Adrenal gland (tissue), 12 donors: ENCODE data around the gene OSBPL6. TPM values are rescaled to one million over a fixed set of nuclear protein-coding genes. Genes with fewer than 3 reads are reported as not detected.
A peak's percentile ranks its signal among the peaks of the same experiment; 100 is the strongest.

Experiments used
- DNase-seq, 7 donors: peaks; one replicate each; pipeline ENCODE4 v3.0.0-alpha.2; 2019 to 2020
- H3K27ac ChIP-seq, 5 donors: fragments of 200-600 bp; sonication (generic) in 4 of 5; 1 replicate in 3 of 5; 2 replicates in 2 of 5; pipeline versions ENCODE4 v1.5.1 to v1.8.0; 2016 to 2020; ENCODE audit warnings: mild to moderate bottlenecking in 1 of 5
- H3K27me3 ChIP-seq: fragments of 200-600 bp; 2 replicates; pipeline ENCODE4 v1.8.0; 2021
- H3K36me3 ChIP-seq, 2 donors: fragments of 200-600 bp; replicated peaks in 1 of 2; 1 replicate in 1 of 2; 2 replicates in 1 of 2; pipeline versions ENCODE4 v1.5.1 to v1.8.0; 2018 to 2022
- H3K4me1 ChIP-seq, 2 donors: fragments of 200-600 bp; replicated peaks in 1 of 2; 1 replicate in 1 of 2; 2 replicates in 1 of 2; pipeline versions ENCODE4 v1.5.1 to v1.8.0; 2018 to 2021
- H3K4me3 ChIP-seq, 4 donors: fragments of 200-600 bp; sonication (generic) in 3 of 4; one replicate each; pipeline ENCODE4 v1.5.1; 2016 to 2018
- H3K9me3 ChIP-seq, 3 donors: fragments of 200-600 bp; sonication (generic) in 1 of 3; replicated peaks in 1 of 3; 1 replicate in 2 of 3; 2 replicates in 1 of 3; pipeline versions ENCODE4 v1.5.1 to v1.8.0; 2016 to 2021
- POLR2A ChIP-seq, 2 donors: fragments of 450-650 bp; IDR thresholded peaks; one replicate each; pipeline ENCODE4 v1.6.1; 2017; ENCODE audit warnings: antibody characterized with exemption in 2 of 2, mild to moderate bottlenecking in 2 of 2, moderate library complexity in 1 of 2
- WGBS, 4 donors: extraction: QIAGEN DNeasy Blood & Tissue Kit in 2 of 4; methylation state at CpG; one replicate each; pipeline versions ENCODE4 v1.1.5 to v1.1.7; 2013 to 2017; 5-methylcytosine and 5-hydroxymethylcytosine counted together
- intact Hi-C, 2 donors: fragments of 100-400 bp; cut with DNase I; formaldehyde crosslinking; loops; one replicate each; pipeline versions ENCODE4 v1.14.1 to v1.15.0; 2022 to 2023
- polyA plus RNA-seq, 3 donors: library from polyadenylated mRNA; stranded (reverse); fragments of 200-250 nt in 2 of 3; fragments of 350-450 nt in 1 of 3; fragmentation: Illumina TruSeq in 1 of 3; extraction: RNeasy Lipid Tissue Mini Kit (QIAGEN cat#74804) in 1 of 3; gene quantifications; one replicate each; pipeline ENCODE4 v1.2.3, GENCODE V29; 2013 to 2014
- total RNA-seq, 9 donors: library from RNA; depleted of rRNA in 4 of 9; stranded (reverse); fragments of >200 nt in 4 of 9; fragments of 120-200 nt in 1 of 9; fragmentation: NEBNext Ultra II Directional in 1 of 9; extraction: Animal tissue kit (Norgen Biotek cat#: 25700) in 1 of 9; gene quantifications; one replicate each; pipeline versions ENCODE4 v1.1.0 to v1.2.4, GENCODE V29; 2013 to 2023
- TF ChIP-seq, protein P1 (sequence below), 6 experiments: fragments of 450-650 bp in 4 of 6; fragments of 200-600 bp in 2 of 6; sonication (generic) in 1 of 6; IDR thresholded peaks; 1 replicate in 5 of 6; 2 replicates in 1 of 6; pipeline versions ENCODE4 v1.5.1 to v1.8.0; 2016 to 2021; ENCODE audit warnings: antibody characterized with exemption in 6 of 6, mild to moderate bottlenecking in 2 of 6, moderate library complexity in 1 of 6
- donor health status: healthy with polysubstance abuse.
- donor health status: Bipolar disorder and iron deficiency.
- donor health status: DM: yes; HTN: yes; CAD: no.
- donor health status: DM: no; HTN: no; CAD: no.
- donor health status: DM: no; HTN: no; CAD: no.
- donor health status: DM: yes; HTN: yes; CAD: no.

OSBPL6 gene
- total and polyA plus RNA-seq, 12 donors: 0.16 to 12.0 (median 0.98) TPM; not detected in 1

DNA sequence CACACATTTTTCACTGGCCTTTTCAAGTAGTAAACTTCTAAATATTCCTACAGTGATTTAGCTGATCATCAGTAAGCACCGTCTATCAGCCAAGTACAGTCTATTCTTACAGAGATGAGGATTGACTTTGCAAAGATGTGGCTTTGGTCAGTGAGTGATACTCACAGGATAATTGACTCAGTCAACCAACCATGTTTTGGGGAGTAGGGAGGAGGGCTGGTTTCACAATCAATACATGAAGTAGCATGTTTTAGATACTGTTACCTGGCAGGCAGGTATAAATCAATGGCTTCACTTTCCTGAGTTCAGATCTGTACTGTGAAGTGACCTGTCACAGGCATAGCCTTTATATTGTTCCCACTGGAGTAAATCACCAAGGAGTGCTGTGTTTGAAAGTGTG lies 27.2 kb downstream of the OSBPL6 start:
- WGBS, 4 donors: 68 to 89% (median 76%) methylated on average over 1 of the region's 1 CpG
- Histone ChIP-seq H3K4me1 (peaks cover 0 to 8% of the 10 kb centered on the region in 2 donors), H3K4me3 (no peak overlapping the region), H3K9me3 (no peaks in the 10 kb centered on the region), H3K36me3 (no peaks in the 10 kb centered on the region), H3K27ac (no peak overlapping the region), H3K27me3 (no peaks in the 10 kb centered on the region)
- DNase-seq: no peak
- TF ChIP-seq POLR2A (IDR thresholded peaks at IDR 0.05): no peak
- TF ChIP-seq, protein P1, sequence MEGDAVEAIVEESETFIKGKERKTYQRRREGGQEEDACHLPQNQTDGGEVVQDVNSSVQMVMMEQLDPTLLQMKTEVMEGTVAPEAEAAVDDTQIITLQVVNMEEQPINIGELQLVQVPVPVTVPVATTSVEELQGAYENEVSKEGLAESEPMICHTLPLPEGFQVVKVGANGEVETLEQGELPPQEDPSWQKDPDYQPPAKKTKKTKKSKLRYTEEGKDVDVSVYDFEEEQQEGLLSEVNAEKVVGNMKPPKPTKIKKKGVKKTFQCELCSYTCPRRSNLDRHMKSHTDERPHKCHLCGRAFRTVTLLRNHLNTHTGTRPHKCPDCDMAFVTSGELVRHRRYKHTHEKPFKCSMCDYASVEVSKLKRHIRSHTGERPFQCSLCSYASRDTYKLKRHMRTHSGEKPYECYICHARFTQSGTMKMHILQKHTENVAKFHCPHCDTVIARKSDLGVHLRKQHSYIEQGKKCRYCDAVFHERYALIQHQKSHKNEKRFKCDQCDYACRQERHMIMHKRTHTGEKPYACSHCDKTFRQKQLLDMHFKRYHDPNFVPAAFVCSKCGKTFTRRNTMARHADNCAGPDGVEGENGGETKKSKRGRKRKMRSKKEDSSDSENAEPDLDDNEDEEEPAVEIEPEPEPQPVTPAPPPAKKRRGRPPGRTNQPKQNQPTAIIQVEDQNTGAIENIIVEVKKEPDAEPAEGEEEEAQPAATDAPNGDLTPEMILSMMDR (IDR thresholded peaks at IDR 0.05): no peak
- intact Hi-C loops: no loop called here

DNA sequence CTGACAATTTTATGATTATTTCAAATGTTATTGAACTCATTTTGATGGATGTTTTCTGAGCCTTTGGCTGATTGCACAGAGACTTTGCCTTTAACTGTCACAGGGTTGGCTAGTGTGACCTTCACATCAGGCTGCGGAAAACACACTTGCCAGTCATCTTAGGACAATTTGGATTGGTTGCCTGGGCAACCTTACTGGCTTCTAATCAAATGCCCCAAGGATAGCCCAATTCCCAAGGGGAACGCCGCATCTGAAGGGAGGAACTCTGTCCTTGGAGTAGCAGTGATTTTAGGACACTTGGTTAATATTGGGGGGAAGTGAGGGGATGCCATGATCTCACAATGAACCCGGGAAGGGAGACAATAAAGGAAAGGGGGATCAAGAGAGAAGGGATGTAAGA lies 29.5 kb downstream of the OSBPL6 start:
- TF ChIP-seq, protein P1 (IDR thresholded peaks at IDR 0.05): no peak
- TF ChIP-seq POLR2A (IDR thresholded peaks at IDR 0.05): no peak
- intact Hi-C loops: no loop called here
- Histone ChIP-seq H3K27ac (no peak overlapping the region), H3K27me3 (no peaks in the 10 kb centered on the region), H3K9me3 (no peaks in the 10 kb centered on the region), H3K4me1 (peaks cover 0 to 8% of the 10 kb centered on the region in 2 donors), H3K36me3 (no peaks in the 10 kb centered on the region), H3K4me3 (no peak overlapping the region)
- WGBS, 4 donors: 37 to 47% (median 38%) methylated on average over 4 of the region's 4 CpGs
- peak in 1 of 7 donors; percentile 53 for DNase-seq

DNA sequence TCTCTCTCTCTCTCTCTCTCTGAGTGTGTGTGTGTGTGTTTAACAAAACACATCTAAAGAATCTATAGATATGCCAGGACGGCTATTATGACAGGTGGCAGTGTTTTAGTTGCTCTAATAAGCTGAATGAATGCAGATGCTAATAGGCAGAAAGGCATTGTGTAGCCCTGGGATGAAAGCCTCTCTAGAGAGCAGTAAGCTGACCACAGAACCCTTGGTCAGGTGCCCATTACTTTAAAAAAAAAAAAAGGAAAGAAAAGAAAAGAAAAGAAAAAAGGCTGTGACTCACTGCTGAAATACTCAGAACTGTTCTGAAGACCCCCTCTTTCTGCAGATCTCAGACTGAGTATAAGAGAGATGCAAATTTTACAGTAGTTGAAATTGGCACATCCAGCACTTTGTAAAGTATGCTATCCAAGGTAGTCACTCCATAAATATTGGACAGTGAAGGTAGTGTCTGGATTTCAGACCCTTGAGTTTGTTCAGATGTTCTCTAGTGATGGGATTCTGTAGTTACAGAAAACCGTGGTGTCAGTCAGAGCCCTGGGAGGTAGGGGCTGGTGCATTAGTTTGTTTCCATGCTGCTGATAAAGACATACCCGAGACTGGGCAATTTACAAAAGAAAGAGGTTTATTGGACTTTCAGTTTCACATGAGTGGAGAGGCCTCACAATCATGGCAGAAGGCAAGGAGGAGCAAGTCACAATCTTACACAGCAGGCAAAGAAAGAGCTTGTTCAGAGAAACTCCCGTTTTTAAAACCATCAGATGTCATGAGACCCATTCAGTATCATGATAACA lies 30.9 kb downstream of the OSBPL6 start:
- intact Hi-C loops: no loop called here
- H3K9me3 ChIP-seq: no peaks in the 10 kb centered on the region
- no peaks in the 10 kb centered on the region for H3K27me3 ChIP-seq
- 68 to 76% (median 72%) methylated on average over 4 of the region's 4 CpGs for WGBS, 4 donors
- DNase-seq: no peak
- no peak overlapping the region for H3K27ac ChIP-seq
- H3K36me3 ChIP-seq: no peaks in the 10 kb centered on the region
- TF ChIP-seq, protein P1 (IDR thresholded peaks at IDR 0.05): no peak
- no peak for TF ChIP-seq POLR2A (IDR thresholded peaks at IDR 0.05)
- peaks cover 0 to 8% of the 10 kb centered on the region in 2 donors for H3K4me1 ChIP-seq
- H3K4me3 ChIP-seq: no peak overlapping the region

DNA sequence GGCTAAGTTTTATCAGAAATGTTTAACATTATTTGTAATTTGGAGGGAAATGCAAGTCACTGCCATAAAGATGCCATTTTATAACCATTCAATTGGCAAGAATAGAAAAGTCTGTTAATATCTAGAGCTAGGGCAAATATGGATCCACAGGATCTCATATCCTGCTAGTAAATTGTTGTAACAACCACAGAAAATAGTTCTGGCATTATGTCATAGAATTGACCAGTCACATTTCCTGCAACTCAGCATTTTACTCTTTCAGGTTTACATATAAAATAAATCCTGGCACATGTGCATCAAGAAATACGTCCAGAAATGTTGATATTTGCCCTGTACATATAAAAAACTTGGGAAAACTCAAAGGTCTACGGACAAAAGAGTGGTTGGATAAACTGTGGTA lies 32.9 kb downstream of the OSBPL6 start:
- Histone ChIP-seq H3K4me1 (peaks cover 0 to 8% of the 10 kb centered on the region in 2 donors), H3K27ac (no peak overlapping the region), H3K4me3 (no peak overlapping the region), H3K9me3 (no peaks in the 10 kb centered on the region), H3K36me3 (no peaks in the 10 kb centered on the region), H3K27me3 (no peaks in the 10 kb centered on the region)
- WGBS, 4 donors: 69 to 75% (median 71%) methylated on average over 2 of the region's 2 CpGs
- TF ChIP-seq POLR2A (IDR thresholded peaks at IDR 0.05): no peak
- TF ChIP-seq, protein P1 (IDR thresholded peaks at IDR 0.05): no peak
- no peak for DNase-seq
- intact Hi-C loops: no loop called here
